Measurements from ENCODE around the gene AP3M1.
"Not testable (repeated sequence)": the region's sequence is repeated elsewhere in the genome, so short reads cannot be mapped to it uniquely, and the experiment has no call there.

AP3M1 gene, protein sequence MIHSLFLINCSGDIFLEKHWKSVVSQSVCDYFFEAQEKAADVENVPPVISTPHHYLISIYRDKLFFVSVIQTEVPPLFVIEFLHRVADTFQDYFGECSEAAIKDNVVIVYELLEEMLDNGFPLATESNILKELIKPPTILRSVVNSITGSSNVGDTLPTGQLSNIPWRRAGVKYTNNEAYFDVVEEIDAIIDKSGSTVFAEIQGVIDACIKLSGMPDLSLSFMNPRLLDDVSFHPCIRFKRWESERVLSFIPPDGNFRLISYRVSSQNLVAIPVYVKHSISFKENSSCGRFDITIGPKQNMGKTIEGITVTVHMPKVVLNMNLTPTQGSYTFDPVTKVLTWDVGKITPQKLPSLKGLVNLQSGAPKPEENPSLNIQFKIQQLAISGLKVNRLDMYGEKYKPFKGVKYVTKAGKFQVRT

DNA sequence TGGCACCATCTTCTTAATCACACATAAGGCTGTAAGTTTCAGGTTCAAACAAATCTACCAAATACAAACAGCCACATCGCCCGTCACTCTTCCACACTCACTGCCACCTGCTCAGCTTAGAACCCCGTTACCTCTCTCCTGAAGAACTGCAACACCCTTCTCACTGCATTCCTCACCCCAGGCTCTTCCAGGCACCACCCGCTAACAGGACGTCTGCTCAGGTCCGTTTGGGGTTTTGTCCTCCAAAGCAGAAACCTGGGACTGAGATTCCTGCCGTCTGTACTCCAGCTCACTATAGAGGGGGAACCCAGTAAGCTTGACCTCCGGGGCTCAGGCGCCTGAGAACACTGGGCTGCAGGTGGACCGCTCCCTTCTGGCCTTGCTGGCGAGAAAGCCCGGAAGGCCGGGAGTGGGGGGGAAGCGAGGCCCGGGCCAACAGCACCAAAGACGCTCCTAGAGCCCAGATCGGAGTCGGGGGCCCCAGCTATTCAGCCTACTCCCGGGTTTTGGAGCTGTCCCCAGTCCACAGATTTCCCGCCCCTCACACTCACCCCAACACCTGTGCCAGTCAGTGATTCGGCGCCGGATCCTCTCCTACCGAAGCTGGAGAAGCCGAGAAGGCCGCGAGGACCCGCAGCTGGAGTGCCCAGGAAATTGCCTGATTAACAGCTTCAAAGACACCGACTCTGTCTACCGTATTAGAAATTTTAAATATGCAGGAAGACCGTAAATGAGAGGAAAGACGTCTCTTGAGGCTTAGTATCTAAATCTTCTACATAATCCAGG is at the start of gene AP3M1:
TSS of gene AP3M1 (minus strand) at position 625 of the 786 bp plus-strand sequence. CDS start 12,449 bp downstream, outside the sequence.
- no peaks in the 10 kb centered on the region for H3K36me3 ChIP-seq (ENCODE audit: control insufficient read depth, low read depth, low read length)
- peak within 1 kb of the TSS; percentile 86 for H3K9ac ChIP-seq (ENCODE audit: low read length)
- H3K4me3 ChIP-seq (ENCODE audit: low read length) = peak within 1 kb of the TSS; percentile 86
- no peaks in the 10 kb centered on the region for H3K9me3 ChIP-seq (ENCODE audit: control insufficient read depth, low read depth, low read length)
- H3K4me1 ChIP-seq (ENCODE audit: control insufficient read depth, low read depth, low read length) = peaks cover 6% of the 10 kb centered on the region
- H3K27me3 ChIP-seq (ENCODE audit: control insufficient read depth, insufficient read depth, low read length) = no peaks in the 10 kb centered on the region
- peak within 1 kb of the TSS; percentile 95 for H3K27ac ChIP-seq (ENCODE audit: low read length)

DNA sequence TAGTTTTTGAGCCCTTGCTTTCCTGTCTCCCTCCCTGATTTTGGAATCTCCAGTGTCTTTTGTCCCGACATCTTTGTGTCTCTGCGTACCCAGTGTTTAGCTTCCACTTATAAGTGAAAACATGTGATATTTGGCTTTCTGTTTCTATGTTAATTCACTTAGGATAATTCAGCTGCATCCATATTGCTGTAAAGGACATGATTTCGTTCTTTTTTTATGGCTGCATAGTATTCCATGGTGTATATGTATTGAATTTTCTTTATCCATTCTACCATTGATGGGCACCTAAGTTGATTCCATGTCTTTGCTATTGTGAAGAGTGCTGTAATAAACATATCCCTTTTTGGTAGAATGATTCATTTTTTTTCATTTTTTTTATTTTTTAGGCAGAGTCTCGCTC is 48.7 kb upstream of the AP3M1 start:
- Histone ChIP-seq H3K9me3 (ENCODE audit: control insufficient read depth, low read depth, low read length) (no peaks in the 10 kb centered on the region), H3K27me3 (ENCODE audit: control insufficient read depth, insufficient read depth, low read length) (no peaks in the 10 kb centered on the region), H3K4me3 (ENCODE audit: low read length) (no peak overlapping the region), H3K36me3 (ENCODE audit: control insufficient read depth, low read depth, low read length) (peaks cover 8% of the 10 kb centered on the region), H3K4me1 (ENCODE audit: control insufficient read depth, low read depth, low read length) (no peaks in the 10 kb centered on the region), H3K9ac (ENCODE audit: low read length) (no peak overlapping the region), H3K27ac (ENCODE audit: low read length) (no peak overlapping the region)

DNA sequence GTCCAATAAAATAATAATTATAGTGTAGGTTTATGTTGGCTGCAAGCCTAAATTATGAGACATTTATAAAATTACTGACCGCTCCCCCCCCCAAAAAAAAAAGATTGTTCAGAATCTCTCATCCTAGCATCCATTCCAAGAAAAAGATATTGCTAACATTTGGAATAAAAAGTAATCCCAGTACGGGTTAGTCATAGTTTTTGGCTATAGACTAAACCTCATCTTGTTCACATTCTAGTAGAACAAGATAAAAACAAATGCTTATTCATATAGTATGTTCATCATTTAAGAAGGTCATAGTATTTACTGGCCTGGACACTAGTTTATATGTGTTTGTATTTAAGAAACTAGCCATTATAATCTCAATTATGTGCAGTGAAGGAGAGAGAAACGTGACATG is 44.4 kb upstream of the AP3M1 start:
- H3K4me1 ChIP-seq (ENCODE audit: control insufficient read depth, low read depth, low read length) = no peaks in the 10 kb centered on the region
- H3K27ac ChIP-seq (ENCODE audit: low read length) = no peak overlapping the region
- H3K36me3 ChIP-seq (ENCODE audit: control insufficient read depth, low read depth, low read length) = no peaks in the 10 kb centered on the region
- H3K9ac ChIP-seq (ENCODE audit: low read length) = no peak overlapping the region
- no peaks in the 10 kb centered on the region for H3K9me3 ChIP-seq (ENCODE audit: control insufficient read depth, low read depth, low read length)
- no peak overlapping the region for H3K4me3 ChIP-seq (ENCODE audit: low read length)
- no peaks in the 10 kb centered on the region for H3K27me3 ChIP-seq (ENCODE audit: control insufficient read depth, insufficient read depth, low read length)

DNA sequence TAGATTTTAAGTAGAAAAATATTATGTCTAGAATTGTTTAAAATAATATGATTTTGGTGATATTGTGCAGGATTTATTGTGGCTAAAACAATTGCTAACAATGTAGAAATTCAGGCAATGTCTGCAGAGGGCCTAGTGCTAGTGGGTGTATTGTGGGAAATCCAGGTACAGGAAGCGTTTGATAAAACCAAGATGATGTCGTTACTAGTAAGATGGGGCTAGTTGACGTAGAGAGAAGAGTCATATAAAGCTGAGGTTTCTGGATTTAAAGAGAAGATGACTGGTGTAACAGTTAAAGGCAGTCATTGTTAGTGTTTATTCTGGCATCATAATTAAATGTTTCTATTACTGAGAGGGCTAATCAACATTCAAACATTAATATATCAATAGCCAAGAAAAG is 43.9 kb upstream of the AP3M1 start:
- no peaks in the 10 kb centered on the region for H3K4me1 ChIP-seq (ENCODE audit: control insufficient read depth, low read depth, low read length)
- H3K27me3 ChIP-seq (ENCODE audit: control insufficient read depth, insufficient read depth, low read length) = no peaks in the 10 kb centered on the region
- no peaks in the 10 kb centered on the region for H3K9me3 ChIP-seq (ENCODE audit: control insufficient read depth, low read depth, low read length)
- H3K27ac ChIP-seq (ENCODE audit: low read length) = no peak overlapping the region
- no peak overlapping the region for H3K9ac ChIP-seq (ENCODE audit: low read length)
- no peak overlapping the region for H3K4me3 ChIP-seq (ENCODE audit: low read length)
- no peaks in the 10 kb centered on the region for H3K36me3 ChIP-seq (ENCODE audit: control insufficient read depth, low read depth, low read length)

DNA sequence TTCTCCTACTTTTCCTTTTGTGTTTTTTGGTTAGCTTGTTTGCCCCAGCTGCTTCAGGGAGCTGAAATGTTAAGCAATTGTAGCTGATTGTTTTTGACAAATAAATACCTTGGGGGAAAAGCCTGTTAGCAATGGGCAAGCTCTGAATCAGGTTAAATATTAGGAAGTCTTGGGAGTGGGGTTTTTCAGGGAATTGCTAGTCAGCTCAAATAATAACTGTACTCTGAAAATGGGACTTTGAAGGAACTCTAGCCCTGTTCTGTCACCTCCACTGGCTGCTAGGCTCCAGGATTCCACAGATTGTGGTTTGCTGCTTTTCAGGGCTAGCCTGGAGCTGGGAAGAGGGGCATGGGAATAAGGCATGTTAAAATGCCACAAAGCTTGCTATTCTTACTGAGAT is 39.9 kb upstream of the AP3M1 start:
- Histone ChIP-seq H3K27ac (ENCODE audit: low read length) (no peak overlapping the region), H3K9ac (ENCODE audit: low read length) (no peak overlapping the region), H3K4me3 (ENCODE audit: low read length) (no peak overlapping the region), H3K9me3 (ENCODE audit: control insufficient read depth, low read depth, low read length) (no peaks in the 10 kb centered on the region), H3K27me3 (ENCODE audit: control insufficient read depth, insufficient read depth, low read length) (no peaks in the 10 kb centered on the region), H3K4me1 (ENCODE audit: control insufficient read depth, low read depth, low read length) (no peaks in the 10 kb centered on the region), H3K36me3 (ENCODE audit: control insufficient read depth, low read depth, low read length) (no peaks in the 10 kb centered on the region)

DNA sequence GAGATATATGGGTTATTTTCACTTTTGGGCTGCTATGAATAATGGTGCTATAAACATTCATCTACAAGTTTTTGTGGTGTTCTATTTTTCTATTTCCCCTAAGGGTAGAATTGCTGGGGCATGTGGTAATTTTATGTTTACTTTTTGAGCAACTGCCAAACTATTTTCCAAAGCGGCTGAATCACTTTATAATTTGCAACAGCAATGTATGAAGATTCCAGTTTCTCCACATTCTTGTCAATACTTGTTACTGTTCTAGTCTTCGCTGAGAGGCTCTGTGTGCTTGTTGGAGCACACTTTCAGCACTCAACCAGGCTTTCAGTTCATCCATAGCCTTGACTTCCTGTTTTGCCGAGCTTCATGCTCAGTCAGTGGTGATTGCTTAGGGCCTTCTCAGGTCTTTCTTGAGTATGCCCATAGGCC is 39.4 kb upstream of the AP3M1 start:
- H3K36me3 ChIP-seq (ENCODE audit: control insufficient read depth, low read depth, low read length) = no peaks in the 10 kb centered on the region
- no peaks in the 10 kb centered on the region for H3K4me1 ChIP-seq (ENCODE audit: control insufficient read depth, low read depth, low read length)
- H3K9me3 ChIP-seq (ENCODE audit: control insufficient read depth, low read depth, low read length) = no peaks in the 10 kb centered on the region
- no peak overlapping the region for H3K27ac ChIP-seq (ENCODE audit: low read length)
- no peak overlapping the region for H3K4me3 ChIP-seq (ENCODE audit: low read length)
- H3K9ac ChIP-seq (ENCODE audit: low read length) = no peak overlapping the region
- H3K27me3 ChIP-seq (ENCODE audit: control insufficient read depth, insufficient read depth, low read length) = no peaks in the 10 kb centered on the region

DNA sequence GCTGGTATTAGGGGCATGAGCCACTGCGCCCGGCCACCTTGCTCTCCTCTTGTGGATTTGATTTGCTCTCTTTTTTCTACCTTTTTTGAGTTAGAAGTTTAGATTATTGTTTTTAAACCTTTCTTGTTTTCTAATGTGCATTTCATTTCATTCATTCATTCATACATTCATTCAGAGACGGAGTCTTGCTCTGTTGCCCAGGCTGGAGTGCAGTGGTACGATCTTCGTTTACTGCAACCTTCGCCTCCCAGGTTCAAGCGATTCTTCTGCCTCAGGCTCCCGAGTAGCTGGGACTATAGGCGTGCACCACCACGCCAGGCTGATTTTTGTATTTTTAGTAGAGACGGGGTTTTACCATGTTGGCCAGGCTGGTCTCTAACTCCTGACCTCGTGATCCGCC is 38.0 kb upstream of the AP3M1 start:
- not testable (repeated sequence) for H3K4me1 ChIP-seq (ENCODE audit: control insufficient read depth, low read depth, low read length); H3K27me3 ChIP-seq (ENCODE audit: control insufficient read depth, insufficient read depth, low read length); H3K9me3 ChIP-seq (ENCODE audit: control insufficient read depth, low read depth, low read length); H3K36me3 ChIP-seq (ENCODE audit: control insufficient read depth, low read depth, low read length); H3K9ac ChIP-seq (ENCODE audit: low read length); H3K4me3 ChIP-seq (ENCODE audit: low read length); H3K27ac ChIP-seq (ENCODE audit: low read length)

DNA sequence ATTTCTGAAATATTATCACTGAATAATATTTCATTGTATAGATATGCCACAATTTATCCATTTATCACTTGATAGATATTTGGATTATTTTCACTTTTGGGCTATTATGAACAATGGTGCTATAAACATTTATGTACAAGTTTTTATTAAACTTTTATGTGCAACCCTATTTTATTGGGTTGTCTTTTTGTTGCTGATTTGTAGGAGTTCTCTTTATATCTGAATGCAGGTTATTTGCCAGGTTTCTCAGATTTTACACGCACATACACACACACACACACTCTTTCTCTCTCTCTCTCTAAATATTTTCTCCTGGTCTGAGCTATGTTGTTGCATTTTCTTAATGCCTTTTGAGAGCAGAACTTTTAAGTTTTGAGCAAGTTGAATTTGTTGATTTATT is 36.6 kb upstream of the AP3M1 start:
- Histone ChIP-seq H3K9ac (ENCODE audit: low read length) (no peak overlapping the region), H3K27ac (ENCODE audit: low read length) (no peak overlapping the region), H3K4me3 (ENCODE audit: low read length) (no peak overlapping the region), H3K27me3 (ENCODE audit: control insufficient read depth, insufficient read depth, low read length) (no peaks in the 10 kb centered on the region), H3K4me1 (ENCODE audit: control insufficient read depth, low read depth, low read length) (no peaks in the 10 kb centered on the region), H3K36me3 (ENCODE audit: control insufficient read depth, low read depth, low read length) (no peaks in the 10 kb centered on the region), H3K9me3 (ENCODE audit: control insufficient read depth, low read depth, low read length) (no peaks in the 10 kb centered on the region)

DNA sequence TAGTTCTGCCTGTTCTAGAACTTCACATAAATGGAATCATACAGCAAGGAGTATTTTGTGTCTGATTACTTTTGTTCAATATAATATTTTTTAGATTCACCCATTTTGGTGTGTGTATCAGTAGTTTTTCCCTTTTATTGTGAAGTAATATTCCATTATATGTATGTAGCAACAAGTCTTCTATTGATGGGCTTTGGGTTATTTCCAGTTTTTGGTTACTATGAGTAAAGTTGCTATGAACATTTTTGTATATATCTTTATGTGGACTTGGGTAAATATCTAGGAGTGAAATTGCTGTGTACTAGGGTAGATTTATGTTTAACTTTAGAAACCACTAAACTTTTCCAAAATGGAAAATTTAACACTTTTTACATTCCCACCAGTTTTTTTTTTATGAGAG is 36.0 kb upstream of the AP3M1 start:
- Histone ChIP-seq H3K9me3 (ENCODE audit: control insufficient read depth, low read depth, low read length) (no peaks in the 10 kb centered on the region), H3K27ac (ENCODE audit: low read length) (no peak overlapping the region), H3K9ac (ENCODE audit: low read length) (no peak overlapping the region), H3K36me3 (ENCODE audit: control insufficient read depth, low read depth, low read length) (no peaks in the 10 kb centered on the region), H3K4me1 (ENCODE audit: control insufficient read depth, low read depth, low read length) (peaks cover 2% of the 10 kb centered on the region), H3K4me3 (ENCODE audit: low read length) (no peak overlapping the region), H3K27me3 (ENCODE audit: control insufficient read depth, insufficient read depth, low read length) (no peaks in the 10 kb centered on the region)

DNA sequence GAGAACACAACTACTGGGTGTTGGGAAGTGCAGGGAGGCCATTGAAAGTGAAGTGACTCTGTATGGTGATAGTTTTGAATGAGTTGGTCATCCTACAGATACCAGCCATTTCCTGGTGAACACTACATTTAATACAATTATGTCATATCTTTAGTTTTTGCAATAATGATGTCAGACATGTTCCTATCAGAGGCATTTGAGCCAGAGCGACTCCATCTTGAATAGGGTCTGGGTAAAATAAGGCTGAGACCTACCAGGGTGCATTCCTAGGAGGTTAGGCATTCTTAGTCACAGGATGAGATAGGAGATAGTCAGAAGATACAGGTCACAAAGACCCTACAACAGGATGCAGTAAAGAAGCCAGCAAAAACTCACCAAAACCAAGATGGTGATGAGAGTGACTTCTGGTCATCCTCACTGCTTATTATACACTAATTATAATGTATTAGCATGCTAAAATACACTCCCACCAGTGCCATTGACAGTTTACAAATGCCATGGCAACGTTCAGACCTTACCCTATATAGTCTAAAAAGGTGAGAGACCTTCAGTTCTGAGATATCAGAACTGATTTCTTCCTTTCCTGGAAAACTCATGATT is 28.6 kb upstream of the AP3M1 start:
- H3K27me3 ChIP-seq (ENCODE audit: control insufficient read depth, insufficient read depth, low read length) = no peaks in the 10 kb centered on the region
- no peak overlapping the region for H3K27ac ChIP-seq (ENCODE audit: low read length)
- peaks cover 12% of the 10 kb centered on the region for H3K4me1 ChIP-seq (ENCODE audit: control insufficient read depth, low read depth, low read length)
- H3K9ac ChIP-seq (ENCODE audit: low read length) = no peak overlapping the region
- H3K4me3 ChIP-seq (ENCODE audit: low read length) = no peak overlapping the region
- H3K36me3 ChIP-seq (ENCODE audit: control insufficient read depth, low read depth, low read length) = no peaks in the 10 kb centered on the region
- no peaks in the 10 kb centered on the region for H3K9me3 ChIP-seq (ENCODE audit: control insufficient read depth, low read depth, low read length)

DNA sequence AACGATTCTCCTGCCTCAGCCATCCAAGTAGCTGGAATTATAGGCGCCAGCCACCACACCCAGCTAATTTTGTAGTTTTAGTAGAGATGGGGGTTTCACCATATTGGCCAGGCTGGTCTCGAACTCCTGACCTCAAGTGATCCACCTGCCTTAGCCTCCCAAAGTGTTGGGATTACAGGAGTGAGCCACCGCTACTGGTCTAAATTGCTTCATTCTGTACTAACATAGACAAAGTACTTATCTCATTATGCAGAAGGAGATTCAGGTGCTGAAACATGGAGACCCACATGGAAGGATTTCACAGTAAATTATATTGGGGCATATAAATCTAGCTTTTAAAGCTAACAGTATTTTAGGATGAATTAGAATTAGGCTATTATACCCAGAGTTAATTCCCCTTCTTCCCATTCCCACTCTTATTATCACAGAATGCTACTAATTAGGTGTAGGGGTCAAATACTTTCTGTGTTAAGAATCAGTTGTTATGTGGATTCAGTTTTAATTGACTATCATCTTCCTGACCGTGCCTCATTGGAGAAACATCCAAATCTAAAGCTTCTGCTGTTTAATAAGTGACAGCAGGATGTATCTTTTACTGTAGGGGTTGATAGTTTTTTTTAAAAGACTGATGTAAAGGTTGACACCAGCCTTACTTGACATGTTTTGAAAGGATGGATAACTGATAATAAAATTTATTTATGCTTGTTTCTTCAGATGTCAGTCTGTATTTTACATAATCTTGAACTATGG is 27.6 kb upstream of the AP3M1 start:
- Histone ChIP-seq H3K36me3 (ENCODE audit: control insufficient read depth, low read depth, low read length) (no peaks in the 10 kb centered on the region), H3K4me3 (ENCODE audit: low read length) (no peak overlapping the region), H3K27me3 (ENCODE audit: control insufficient read depth, insufficient read depth, low read length) (no peaks in the 10 kb centered on the region), H3K27ac (ENCODE audit: low read length) (no peak overlapping the region), H3K9me3 (ENCODE audit: control insufficient read depth, low read depth, low read length) (no peaks in the 10 kb centered on the region), H3K4me1 (ENCODE audit: control insufficient read depth, low read depth, low read length) (peaks cover 12% of the 10 kb centered on the region), H3K9ac (ENCODE audit: low read length) (no peak overlapping the region)
